ENCODE data around the gene JARID2. TPM values are rescaled to one million over a fixed set of nuclear protein-coding genes. Genes with fewer than 3 reads are reported as not detected.

The JARID2 gene
- total RNA-seq, 1 experiment from 2014 or later: 23.6 TPM

DNA sequence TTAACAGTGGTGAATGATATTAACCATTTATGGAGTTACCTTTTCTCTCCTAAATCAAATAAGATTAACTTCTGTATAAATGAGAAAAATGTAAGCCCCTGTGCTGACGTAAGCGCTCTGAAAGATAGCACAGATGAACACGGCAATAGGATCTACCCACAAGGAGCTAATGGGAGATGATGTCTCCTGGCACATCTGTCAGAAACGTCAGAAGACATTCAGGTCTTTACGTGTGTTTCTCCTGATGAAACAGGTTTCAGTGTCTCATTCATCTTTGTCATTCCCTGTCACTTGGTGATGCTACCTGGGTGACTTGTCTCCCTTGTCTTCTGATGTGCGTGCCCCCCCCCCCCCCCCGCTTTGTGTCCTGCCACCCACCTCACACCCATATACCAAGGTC lies 227.3 kb downstream of the JARID2 start (continued):
- TF ChIP-seq EZH2 (IDR thresholded peaks at IDR 0.05): no peak
- TF ChIP-seq POLR2A (IDR thresholded peaks at IDR 0.05; ENCODE audit: borderline replicate concordance, extremely low read depth, insufficient read depth, insufficient read length): no peak
- TF ChIP-seq EGR1 (IDR thresholded peaks at IDR 0.05; ENCODE audit: low read depth): no peak
- TF ChIP-seq FOSL1 (IDR thresholded peaks at IDR 0.05; ENCODE audit: low read depth): no peak

DNA sequence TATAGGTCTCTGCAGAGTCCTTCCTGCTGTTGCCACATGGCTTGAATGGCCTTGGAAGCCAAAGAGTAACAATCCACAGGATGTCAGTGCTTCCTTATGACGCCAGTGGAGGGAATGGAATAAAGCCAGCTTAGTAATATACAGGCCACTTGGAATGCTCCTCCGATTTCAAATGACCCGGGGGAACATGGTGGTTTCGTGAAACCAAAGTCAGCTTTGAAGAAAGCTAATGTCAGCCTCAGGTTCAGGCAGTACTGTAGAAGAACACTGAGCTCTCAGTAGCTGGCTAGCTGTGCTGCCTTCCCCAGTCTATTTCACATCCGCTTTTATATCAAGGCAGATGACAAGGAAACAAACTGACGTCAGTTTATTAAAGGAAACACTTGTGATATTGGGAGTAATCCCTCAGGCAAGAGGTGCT lies 227.9 kb downstream of the JARID2 start:
- TF ChIP-seq, protein P1, sequence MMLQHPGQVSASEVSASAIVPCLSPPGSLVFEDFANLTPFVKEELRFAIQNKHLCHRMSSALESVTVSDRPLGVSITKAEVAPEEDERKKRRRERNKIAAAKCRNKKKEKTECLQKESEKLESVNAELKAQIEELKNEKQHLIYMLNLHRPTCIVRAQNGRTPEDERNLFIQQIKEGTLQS (IDR thresholded peaks at IDR 0.05): no peak
- TF ChIP-seq ZFX (IDR thresholded peaks at IDR 0.05) (no peak), CEBPB (IDR thresholded peaks at IDR 0.05; ENCODE audit: low read depth) (no peak), EZH2 (IDR thresholded peaks at IDR 0.05) (no peak), CBX3 (IDR thresholded peaks at IDR 0.05; ENCODE audit: low read depth) (no peak), RAD21 (IDR thresholded peaks at IDR 0.05; ENCODE audit: low read depth) (no peak), POLR2A (IDR thresholded peaks at IDR 0.05; ENCODE audit: borderline replicate concordance, extremely low read depth, insufficient read depth, insufficient read length) (no peak), POLR2AphosphoS5 (IDR thresholded peaks at IDR 0.05; ENCODE audit: low read depth, low read length) (no peak), SIN3A (IDR thresholded peaks at IDR 0.05; ENCODE audit: low read depth) (no peak), ELF1 (IDR thresholded peaks at IDR 0.05; ENCODE audit: borderline replicate concordance, low read depth) (no peak), JUND (IDR thresholded peaks at IDR 0.05) (no peak), SRF (IDR thresholded peaks at IDR 0.05; ENCODE audit: low read depth) (no peak), FOSL1 (IDR thresholded peaks at IDR 0.05; ENCODE audit: low read depth) (no peak), YY1 (IDR thresholded peaks at IDR 0.05; ENCODE audit: extremely low read depth, insufficient replicate concordance, low read depth, low read length) (no peak), SP1 (IDR thresholded peaks at IDR 0.05; ENCODE audit: low read depth) (no peak), EZH2phosphoT487 (IDR thresholded peaks at IDR 0.05; ENCODE audit: borderline replicate concordance) (no peak)
- TF ChIP-seq, protein P2, sequence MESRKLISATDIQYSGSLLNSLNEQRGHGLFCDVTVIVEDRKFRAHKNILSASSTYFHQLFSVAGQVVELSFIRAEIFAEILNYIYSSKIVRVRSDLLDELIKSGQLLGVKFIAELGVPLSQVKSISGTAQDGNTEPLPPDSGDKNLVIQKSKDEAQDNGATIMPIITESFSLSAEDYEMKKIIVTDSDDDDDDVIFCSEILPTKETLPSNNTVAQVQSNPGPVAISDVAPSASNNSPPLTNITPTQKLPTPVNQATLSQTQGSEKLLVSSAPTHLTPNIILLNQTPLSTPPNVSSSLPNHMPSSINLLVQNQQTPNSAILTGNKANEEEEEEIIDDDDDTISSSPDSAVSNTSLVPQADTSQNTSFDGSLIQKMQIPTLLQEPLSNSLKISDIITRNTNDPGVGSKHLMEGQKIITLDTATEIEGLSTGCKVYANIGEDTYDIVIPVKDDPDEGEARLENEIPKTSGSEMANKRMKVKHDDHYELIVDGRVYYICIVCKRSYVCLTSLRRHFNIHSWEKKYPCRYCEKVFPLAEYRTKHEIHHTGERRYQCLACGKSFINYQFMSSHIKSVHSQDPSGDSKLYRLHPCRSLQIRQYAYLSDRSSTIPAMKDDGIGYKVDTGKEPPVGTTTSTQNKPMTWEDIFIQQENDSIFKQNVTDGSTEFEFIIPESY (IDR thresholded peaks at IDR 0.05; ENCODE audit: extremely low read depth, insufficient replicate concordance, low read length): no peak
- TF ChIP-seq, protein P3, sequence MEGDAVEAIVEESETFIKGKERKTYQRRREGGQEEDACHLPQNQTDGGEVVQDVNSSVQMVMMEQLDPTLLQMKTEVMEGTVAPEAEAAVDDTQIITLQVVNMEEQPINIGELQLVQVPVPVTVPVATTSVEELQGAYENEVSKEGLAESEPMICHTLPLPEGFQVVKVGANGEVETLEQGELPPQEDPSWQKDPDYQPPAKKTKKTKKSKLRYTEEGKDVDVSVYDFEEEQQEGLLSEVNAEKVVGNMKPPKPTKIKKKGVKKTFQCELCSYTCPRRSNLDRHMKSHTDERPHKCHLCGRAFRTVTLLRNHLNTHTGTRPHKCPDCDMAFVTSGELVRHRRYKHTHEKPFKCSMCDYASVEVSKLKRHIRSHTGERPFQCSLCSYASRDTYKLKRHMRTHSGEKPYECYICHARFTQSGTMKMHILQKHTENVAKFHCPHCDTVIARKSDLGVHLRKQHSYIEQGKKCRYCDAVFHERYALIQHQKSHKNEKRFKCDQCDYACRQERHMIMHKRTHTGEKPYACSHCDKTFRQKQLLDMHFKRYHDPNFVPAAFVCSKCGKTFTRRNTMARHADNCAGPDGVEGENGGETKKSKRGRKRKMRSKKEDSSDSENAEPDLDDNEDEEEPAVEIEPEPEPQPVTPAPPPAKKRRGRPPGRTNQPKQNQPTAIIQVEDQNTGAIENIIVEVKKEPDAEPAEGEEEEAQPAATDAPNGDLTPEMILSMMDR (IDR thresholded peaks at IDR 0.05 in 2 of 3, conservative IDR thresholded peaks at IDR 0.05 in 1 of 3; ENCODE audit: borderline replicate concordance in 1 of 3, insufficient read depth in 1 of 3, low read depth in 2 of 3, low read length in 2 of 3): no peak
- intact Hi-C loops (cut with micrococcal nuclease): no loop called here
- Histone ChIP-seq H3K9me2 (ENCODE audit: insufficient read depth) (no peaks in the 10 kb centered on the region), H3K4me1 (ENCODE audit: control insufficient read depth in 1 of 2, insufficient read depth in 2 of 2, low read length in 2 of 2) (no peaks in the 10 kb centered on the region), H3K36me3 (ENCODE audit: control insufficient read depth in 1 of 2, insufficient read depth in 2 of 2, low read length in 2 of 2) (no peaks in the 10 kb centered on the region), H2AFZ (ENCODE audit: low read depth, low read length, poor library complexity, severe bottlenecking) (no peak overlapping the region), H3K79me2 (ENCODE audit: insufficient read depth, low read length) (no peaks in the 10 kb centered on the region; the same call in 1 of the 2 replicates), H3K27me3 (ENCODE audit: insufficient read depth, low read length) (no peaks in the 10 kb centered on the region), H3K4me2 (ENCODE audit: low read length) (no peak overlapping the region), H3K4me3 (replicated peaks in 1 of 2; ENCODE audit: low read depth in 1 of 2, low read length in 2 of 2) (no peak overlapping the region), H3K27ac (ENCODE audit: low read depth, low read length) (no peak overlapping the region), H3K9ac (ENCODE audit: low read length) (no peak overlapping the region), H4K20me1 (ENCODE audit: insufficient read depth) (no peaks in the 10 kb centered on the region), H3K9me3 (ENCODE audit: control insufficient read depth in 1 of 2, insufficient read depth in 1 of 2, low read depth in 1 of 2, low read length in 2 of 2) (no peaks in the 10 kb centered on the region)
- DNase-seq (ENCODE audit: low read depth, low spot score) (no peak), ATAC-seq (no peak)
- ChIA-PET POLR2A (no interaction called here), RAD21 (ENCODE audit: low non-redundant PET in 1 of 2, low total read pairs in 2 of 2, uncharacterized antibody in 2 of 2, unreplicated experiment in 2 of 2) (no interaction called here), CTCF (no interaction called here)
- BruUV-seq (replicated peaks): no TSS peak
